ENCODE results near the gene CNGA2.

DNA sequence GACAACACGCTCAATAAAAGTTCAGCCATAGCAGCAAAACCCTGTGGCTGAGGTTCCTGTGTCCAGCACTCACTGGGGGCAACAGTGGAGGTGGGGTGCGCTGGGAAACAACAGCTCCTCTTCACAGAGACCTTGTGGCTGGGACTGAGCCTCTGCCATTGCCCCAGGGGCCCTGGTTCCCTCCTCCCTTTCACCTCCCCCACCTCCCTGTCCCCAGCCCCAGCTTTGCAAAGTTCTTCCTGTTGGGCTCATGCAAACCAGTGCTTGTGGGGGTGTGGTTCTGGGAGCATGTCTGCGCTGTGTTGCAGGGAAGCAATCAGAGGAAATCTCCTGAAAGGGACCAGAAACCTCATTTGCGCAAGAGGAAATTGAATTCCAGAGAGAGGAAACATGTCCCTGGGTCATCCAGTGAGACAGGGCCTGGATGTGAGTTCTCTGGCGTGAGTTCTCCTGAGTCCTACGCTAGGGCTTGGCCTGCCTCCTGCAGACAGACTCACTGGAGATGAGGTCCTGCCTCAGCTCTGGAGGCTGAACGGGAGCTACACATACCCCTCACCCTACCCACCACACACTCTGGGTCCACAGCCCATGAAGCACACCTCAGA, 11.3 kb upstream of the CNGA2 start:
- TF ChIP-seq, protein P1, sequence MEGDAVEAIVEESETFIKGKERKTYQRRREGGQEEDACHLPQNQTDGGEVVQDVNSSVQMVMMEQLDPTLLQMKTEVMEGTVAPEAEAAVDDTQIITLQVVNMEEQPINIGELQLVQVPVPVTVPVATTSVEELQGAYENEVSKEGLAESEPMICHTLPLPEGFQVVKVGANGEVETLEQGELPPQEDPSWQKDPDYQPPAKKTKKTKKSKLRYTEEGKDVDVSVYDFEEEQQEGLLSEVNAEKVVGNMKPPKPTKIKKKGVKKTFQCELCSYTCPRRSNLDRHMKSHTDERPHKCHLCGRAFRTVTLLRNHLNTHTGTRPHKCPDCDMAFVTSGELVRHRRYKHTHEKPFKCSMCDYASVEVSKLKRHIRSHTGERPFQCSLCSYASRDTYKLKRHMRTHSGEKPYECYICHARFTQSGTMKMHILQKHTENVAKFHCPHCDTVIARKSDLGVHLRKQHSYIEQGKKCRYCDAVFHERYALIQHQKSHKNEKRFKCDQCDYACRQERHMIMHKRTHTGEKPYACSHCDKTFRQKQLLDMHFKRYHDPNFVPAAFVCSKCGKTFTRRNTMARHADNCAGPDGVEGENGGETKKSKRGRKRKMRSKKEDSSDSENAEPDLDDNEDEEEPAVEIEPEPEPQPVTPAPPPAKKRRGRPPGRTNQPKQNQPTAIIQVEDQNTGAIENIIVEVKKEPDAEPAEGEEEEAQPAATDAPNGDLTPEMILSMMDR (IDR thresholded peaks at IDR 0.05; ENCODE audit: insufficient read depth, low read length, poor library complexity, severe bottlenecking), result no peak
- TF ChIP-seq EZH2phosphoT487 (conservative IDR thresholded peaks at IDR 0.05; ENCODE audit: low read length), result no peak
